CD4-positive, CD25-positive, alpha-beta regulatory T cell (primary cell): ENCODE measurements around the gene MPP2. TPM values are rescaled to one million over a fixed set of nuclear protein-coding genes. Genes with fewer than 3 reads are reported as not detected.
"Not testable (repeated sequence)": the region's sequence is repeated elsewhere in the genome, so short reads cannot be mapped to it uniquely, and the experiment has no call there.

Experiments used
- ATAC-seq, 2 donors: fragments of 150-1000 bp; cut with Tn5 transposase; one replicate each; pipeline ENCODE4 v1.10.0; 2021; ENCODE audit warnings: low read depth in 2 of 2, moderate number of reproducible peaks in 2 of 2, moderate library complexity in 1 of 2
- DNase-seq, 3 donors: peaks; one replicate each; pipeline versions ENCODE4 v3.0.0 to v3.0.0-alpha.2; 2012 to 2022; ENCODE audit warnings: mixed read lengths in 1 of 3
- H3K27ac ChIP-seq: one replicate; pipeline ENCODE4 v1.7.0; 2013; ENCODE audit warnings: mild to moderate bottlenecking, low read length; ENCODE audit not compliant: insufficient read depth, poor library complexity, severe bottlenecking
- H3K27me3 ChIP-seq: one replicate; pipeline ENCODE4 v1.7.0; 2013; ENCODE audit warnings: low read length; ENCODE audit not compliant: control insufficient read depth, insufficient read depth
- H3K36me3 ChIP-seq: one replicate; pipeline ENCODE4 v1.7.0; 2013; ENCODE audit warnings: mild to moderate bottlenecking, low read length, moderate library complexity; ENCODE audit not compliant: control insufficient read depth, insufficient read depth
- H3K4me1 ChIP-seq: 2 replicates; pipeline ENCODE4 v1.7.0; 2013; ENCODE audit warnings: mild to moderate bottlenecking, low read length; ENCODE audit not compliant: insufficient read depth, control insufficient read depth, poor library complexity, severe bottlenecking
- H3K4me3 ChIP-seq: one replicate; pipeline ENCODE4 v1.7.0; 2013; ENCODE audit warnings: low read depth, mild to moderate bottlenecking, low read length, moderate library complexity
- H3K9me3 ChIP-seq, 2 experiments: 1 replicate in 1 of 2; 2 replicates in 1 of 2; pipeline ENCODE4 v1.7.0; 2013; ENCODE audit warnings: low read length in 2 of 2, mild to moderate bottlenecking in 1 of 2, moderate library complexity in 1 of 2; ENCODE audit not compliant: control insufficient read depth in 2 of 2
- H3K27ac Mint-ChIP-seq, 3 donors: one replicate each; pipeline ENCODE4 v1.8.0; 2020 to 2022; ENCODE audit warnings: mild to moderate bottlenecking in 3 of 3, mixed read lengths in 3 of 3, moderate library complexity in 2 of 3
- H3K27me3 Mint-ChIP-seq: one replicate; pipeline ENCODE4 v1.8.0; 2022; ENCODE audit warnings: mild to moderate bottlenecking, mixed read lengths
- H3K36me3 Mint-ChIP-seq: one replicate; pipeline ENCODE4 v1.8.0; 2020; ENCODE audit warnings: mixed read lengths
- H3K4me1 Mint-ChIP-seq, 4 donors: one replicate each; pipeline ENCODE4 v1.8.0; 2020 to 2022; ENCODE audit warnings: mixed read lengths in 4 of 4, mild to moderate bottlenecking in 1 of 4
- H3K4me3 Mint-ChIP-seq, 4 donors: one replicate each; pipeline ENCODE4 v1.8.0; 2020 to 2022; ENCODE audit warnings: mild to moderate bottlenecking in 4 of 4, mixed read lengths in 4 of 4, moderate library complexity in 3 of 4
- H3K9me3 Mint-ChIP-seq, 7 donors: one replicate each; pipeline ENCODE4 v1.8.0; 2020 to 2022; ENCODE audit warnings: mixed read lengths in 7 of 7, mild to moderate bottlenecking in 3 of 7, moderate library complexity in 2 of 7
- polyA plus RNA-seq, 4 donors: library from polyadenylated mRNA; unstranded; fragments of 300-500 nt; fragmentation: Illumina TruSeq; gene quantifications; one replicate each; pipeline ENCODE4 v1.2.3, GENCODE V29; 2021
- total RNA-seq: library from RNA; stranded (reverse); gene quantifications from one replicate; pipeline ENCODE4 v1.2.3, GENCODE V29; 2022

Gene MPP2
- total and polyA plus RNA-seq, 5 donors from 2014 or later, result 0.47 to 1.6 TPM; not detected in 3

GRCh38 chr17:43949781-43950180, 42.4 kb upstream of the MPP2 start:
- Histone ChIP-seq H3K36me3 (no peaks in the 10 kb centered on the region), H3K4me1 (peaks cover 4% of the 10 kb centered on the region), H3K27ac (no peak overlapping the region), H3K4me3 (no peak overlapping the region), H3K27me3 (peaks cover 16% of the 10 kb centered on the region), H3K9me3 (no peaks in the 10 kb centered on the region)
- H3K27ac Mint-ChIP-seq, result no peak overlapping the region
- H3K4me3 Mint-ChIP-seq, result no peak overlapping the region
- DNase-seq (no peak), ATAC-seq (no peak)
- peaks cover 37% of the 10 kb centered on the region for H3K27me3 Mint-ChIP-seq
- H3K4me1 Mint-ChIP-seq, result peaks cover 0 to 5% (median 0%) of the 10 kb centered on the region in 4 donors
- peaks cover 5% of the 10 kb centered on the region for H3K36me3 Mint-ChIP-seq
- peaks cover 0 to 2% (median 0%) of the 10 kb centered on the region in 7 donors for H3K9me3 Mint-ChIP-seq

GRCh38 chr17:43946781-43947180, 39.4 kb upstream of the MPP2 start:
- DNase-seq (no peak), ATAC-seq (no peak)
- Histone ChIP-seq H3K27ac (no peak overlapping the region), H3K4me3 (no peak overlapping the region), H3K27me3 (peaks cover 11% of the 10 kb centered on the region), H3K9me3 (no peaks in the 10 kb centered on the region), H3K4me1 (no peaks in the 10 kb centered on the region), H3K36me3 (no peaks in the 10 kb centered on the region)
- H3K9me3 Mint-ChIP-seq, result peaks cover 0 to under 1% (median 0%) of the 10 kb centered on the region in 7 donors
- H3K27ac Mint-ChIP-seq, result no peak overlapping the region
- peaks cover 0 to 9% (median 2%) of the 10 kb centered on the region in 4 donors for H3K4me1 Mint-ChIP-seq
- peaks cover 25% of the 10 kb centered on the region for H3K27me3 Mint-ChIP-seq
- peaks cover 5% of the 10 kb centered on the region for H3K36me3 Mint-ChIP-seq
- no peak overlapping the region for H3K4me3 Mint-ChIP-seq

GRCh38 chr17:43945074-43945829, 37.9 kb upstream of the MPP2 start:
- Histone ChIP-seq H3K27me3 (peaks cover 2% of the 10 kb centered on the region), H3K4me3 (no peak overlapping the region), H3K9me3 (no peaks in the 10 kb centered on the region), H3K36me3 (no peaks in the 10 kb centered on the region), H3K4me1 (no peaks in the 10 kb centered on the region), H3K27ac (no peak overlapping the region)
- Mint-ChIP-seq H3K9me3 (no peaks in the 10 kb centered on the region), H3K27me3 (peaks cover 13% of the 10 kb centered on the region), H3K4me3 (no peak overlapping the region), H3K27ac (no peak overlapping the region), H3K4me1 (peaks cover 0 to 9% (median under 1%) of the 10 kb centered on the region in 4 donors), H3K36me3 (no peaks in the 10 kb centered on the region)
- ATAC-seq (no peak), DNase-seq (no peak)

- peaks cover 3% of the 10 kb centered on the region for H3K27me3 ChIP-seq
- H3K27me3 Mint-ChIP-seq, result peaks cover 20% of the 10 kb centered on the region
- no peak within 1 kb of the TSS for H3K4me3 Mint-ChIP-seq
Measured at GRCh38 chr17:43942051-43942685, 34.8 kb upstream of the MPP2 start, which contains the start of gene PPY. PPY (minus strand) TSS chr17:43942476; CDS start chr17:43941654, 822 bp downstream.

GRCh38 chr17:43940630-43941029, 33.3 kb upstream of the MPP2 start:
- no peak overlapping the region for H3K4me3 ChIP-seq
- no peak overlapping the region for H3K27ac Mint-ChIP-seq
- H3K27ac ChIP-seq, result no peak overlapping the region
- H3K4me3 Mint-ChIP-seq, result no peak overlapping the region
- peaks cover 21% of the 10 kb centered on the region for H3K27me3 Mint-ChIP-seq
- no peaks in the 10 kb centered on the region for H3K9me3 ChIP-seq
- no peaks in the 10 kb centered on the region for H3K9me3 Mint-ChIP-seq
- ATAC-seq (no peak), DNase-seq (no peak)
- H3K4me1 ChIP-seq, result peaks cover 11% of the 10 kb centered on the region
- no peaks in the 10 kb centered on the region for H3K36me3 Mint-ChIP-seq
- H3K4me1 Mint-ChIP-seq, result peaks cover 0 to 17% (median 6%) of the 10 kb centered on the region in 4 donors
- H3K36me3 ChIP-seq, result no peaks in the 10 kb centered on the region
- peaks cover 3% of the 10 kb centered on the region for H3K27me3 ChIP-seq

More at GRCh38 chr17:43942051-43942685, 34.8 kb upstream of the MPP2 start, which contains the start of gene PPY:
- Histone ChIP-seq H3K9me3 (no peaks in the 10 kb centered on the region), H3K4me1 (peaks cover 11% of the 10 kb centered on the region), H3K4me3 (no peak within 1 kb of the TSS), H3K36me3 (no peaks in the 10 kb centered on the region), H3K27ac (no peak within 1 kb of the TSS)
- peaks cover 0 to 16% (median 6%) of the 10 kb centered on the region in 4 donors for H3K4me1 Mint-ChIP-seq
- no peak within 1 kb of the TSS for H3K27ac Mint-ChIP-seq
- DNase-seq (no peak), ATAC-seq (no peak)
- no peaks in the 10 kb centered on the region for H3K36me3 Mint-ChIP-seq
- H3K9me3 Mint-ChIP-seq, result no peaks in the 10 kb centered on the region

GRCh38 chr17:43939886-43940285, 32.5 kb upstream of the MPP2 start:
- H3K9me3 Mint-ChIP-seq, result no peaks in the 10 kb centered on the region
- Histone ChIP-seq H3K4me3 (no peak overlapping the region), H3K36me3 (no peaks in the 10 kb centered on the region), H3K9me3 (no peaks in the 10 kb centered on the region), H3K27me3 (peaks cover 3% of the 10 kb centered on the region), H3K4me1 (peaks cover 11% of the 10 kb centered on the region), H3K27ac (no peak overlapping the region)
- ATAC-seq (no peak), DNase-seq (no peak)
- peak overlapping the region in 1 of 4 donors; percentile 63 for H3K4me3 Mint-ChIP-seq
- H3K27me3 Mint-ChIP-seq, result peaks cover 19% of the 10 kb centered on the region
- peaks cover 0 to 17% (median 6%) of the 10 kb centered on the region in 4 donors for H3K4me1 Mint-ChIP-seq
- H3K27ac Mint-ChIP-seq, result no peak overlapping the region
- no peaks in the 10 kb centered on the region for H3K36me3 Mint-ChIP-seq

GRCh38 chr17:43939452-43939851, 32.1 kb upstream of the MPP2 start:
- peak overlapping the region in 3 of 4 donors; percentile 43 to 63 (median 60) for H3K4me3 Mint-ChIP-seq

More at GRCh38 chr17:43939452-43939851, 32.1 kb upstream of the MPP2 start:
- H3K4me1 ChIP-seq, result peaks cover 11% of the 10 kb centered on the region
- not testable (repeated sequence) for H3K36me3 Mint-ChIP-seq, H3K9me3 ChIP-seq, H3K36me3 ChIP-seq, H3K27me3 ChIP-seq, H3K9me3 Mint-ChIP-seq, H3K4me3 ChIP-seq, H3K27ac Mint-ChIP-seq, ATAC-seq, DNase-seq, H3K27ac ChIP-seq
- Mint-ChIP-seq H3K27me3 (peaks cover 15% of the 10 kb centered on the region), H3K4me1 (peaks cover 0 to 17% (median 6%) of the 10 kb centered on the region in 4 donors)
